GM12878 (cell line): ENCODE results near the gene CBFA2T3. TPM values are rescaled to one million over a fixed set of nuclear protein-coding genes. Genes with fewer than 3 reads are reported as not detected.

Source experiments
- ATAC-seq: fragments of 200-7000 bp; cut with Tn5 transposase; 3 replicates; pipeline ENCODE4 v1.9.1; 2020; ENCODE audit warnings: mild to moderate bottlenecking, moderate library complexity
- BruUV-seq: library from RNA; stranded (reverse); fragments of 400-500 nt; replicated peaks from 2 replicates; lab custom pipeline; 2021; lab: Mats Ljungman, UMichigan
- CTCF ChIA-PET: fragments of 300-600 bp; sonication (Branson Sonifier 250); formaldehyde crosslinking; extraction: SDS; loops from one replicate; lab custom pipeline; 2021; ENCODE audit warnings: inconsistent platforms; lab: Yijun Ruan, JAX
- POLR2A ChIA-PET: fragments of 350-600 bp; formaldehyde crosslinking; extraction: SDS; loops from one replicate; lab custom pipeline; 2021; ENCODE audit warnings: inconsistent platforms; lab: Charles Lee
- RAD21 ChIA-PET: fragments of 300-600 bp; sonication (Branson Sonifier 250); formaldehyde crosslinking; loops from one replicate; lab custom pipeline; 2023; ENCODE audit warnings: antibody characterized with exemption; ENCODE audit not compliant: unreplicated experiment; lab: Charles Lee
- SMC1A ChIA-PET: fragments of 300-600 bp; sonication (Branson Sonifier 250); formaldehyde crosslinking; loops from one replicate; lab custom pipeline; 2023; ENCODE audit not compliant: unreplicated experiment, uncharacterized antibody; lab: Charles Lee
- DNase-seq: peaks from one replicate; pipeline ENCODE4 v3.0.0-alpha.2; 2011; ENCODE audit warnings: low read depth, low spot score
- FAIRE-seq: peaks from 3 replicates; lab custom pipeline; 2011; peaks lifted over from hg19 to GRCh38; lab: Jason Lieb, UNC
- H2AFZ ChIP-seq: 2 replicates; pipeline ENCODE4 v1.6.0; 2011; ENCODE audit warnings: low read depth, low read length, control low read depth; ENCODE audit not compliant: control insufficient read depth
- H3K27ac ChIP-seq: 2 replicates; pipeline ENCODE4 v1.5.1; 2011; ENCODE audit warnings: control low read depth; ENCODE audit not compliant: control insufficient read depth, insufficient read depth
- H3K27me3 ChIP-seq, 2 experiments: replicated peaks in 1 of 2; 2 replicates each; pipeline versions ENCODE4 v1.6.0 to v1.6.1; 2011; ENCODE audit warnings: low read length in 1 of 2; ENCODE audit not compliant: control insufficient read depth in 2 of 2, insufficient read depth in 2 of 2
- H3K36me3 ChIP-seq, 2 experiments: 2 replicates each; pipeline ENCODE4 v1.5.1; 2011; ENCODE audit warnings: low read length in 1 of 2; ENCODE audit not compliant: control insufficient read depth in 2 of 2, insufficient read depth in 2 of 2
- H3K4me1 ChIP-seq: 2 replicates; pipeline ENCODE4 v1.6.1; 2011; ENCODE audit warnings: mild to moderate bottlenecking, low read length, moderate library complexity, mixed read lengths; ENCODE audit not compliant: control insufficient read depth, insufficient read depth
- H3K4me2 ChIP-seq: 2 replicates; pipeline ENCODE4 v1.6.0; 2011; ENCODE audit warnings: control low read depth; ENCODE audit not compliant: control insufficient read depth, insufficient read depth
- H3K4me3 ChIP-seq: fragments of 200-600 bp; sonication (generic); 2 replicates; pipeline ENCODE4 v1.5.1; 2016
- H3K79me2 ChIP-seq: 2 replicates; pipeline ENCODE4 v1.6.0; 2011; ENCODE audit warnings: low read length; ENCODE audit not compliant: control insufficient read depth, insufficient read depth
- H3K9ac ChIP-seq: 2 replicates; pipeline ENCODE4 v1.8.0; 2011; ENCODE audit warnings: low read length, control low read depth, mixed read lengths; ENCODE audit not compliant: control insufficient read depth, insufficient read depth
- H3K9me3 ChIP-seq: replicated peaks from 3 replicates; pipeline ENCODE4 v1.5.1; 2011; ENCODE audit warnings: mild to moderate bottlenecking, low read length; ENCODE audit not compliant: control insufficient read depth, insufficient read depth
- H4K20me1 ChIP-seq: 2 replicates; pipeline ENCODE4 v1.6.0; 2011; ENCODE audit not compliant: control insufficient read depth, insufficient read depth
- BHLHE40 ChIP-seq, 2 experiments: fragments of 450-650 bp in 1 of 2; IDR thresholded peaks; 2 replicates each; pipeline ENCODE4 v1.6.1; 2011 to 2017; ENCODE audit warnings: low read depth in 2 of 2, borderline replicate concordance in 1 of 2, improper control_type of control experiment in 1 of 2, low read length in 1 of 2, mild to moderate bottlenecking in 1 of 2
- HDGF ChIP-seq: fragments of 450-650 bp; IDR thresholded peaks from 2 replicates; pipeline ENCODE4 v1.6.1; 2016; ENCODE audit warnings: antibody characterized with exemption
- NFIC ChIP-seq: IDR thresholded peaks from 2 replicates; pipeline ENCODE4 v1.6.1; 2012; ENCODE audit warnings: low read depth, mild to moderate bottlenecking, inconsistent platforms, low read length, moderate library complexity
- PML ChIP-seq: IDR thresholded peaks from 2 replicates; pipeline ENCODE4 v1.6.1; 2012; ENCODE audit warnings: low read length, inconsistent platforms
- STAT3 ChIP-seq: IDR thresholded peaks from 2 replicates; pipeline ENCODE4 v1.6.1; 2011; ENCODE audit warnings: low read depth, low read length, improper control_type of control experiment
- TCF12 ChIP-seq: IDR thresholded peaks from 2 replicates; pipeline ENCODE4 v1.6.1; 2011; ENCODE audit warnings: low read depth, mild to moderate bottlenecking, low read length
- TCF3 ChIP-seq: IDR thresholded peaks from 2 replicates; pipeline ENCODE4 v1.6.1; 2012; ENCODE audit warnings: low read depth, mild to moderate bottlenecking, low read length, borderline replicate concordance; ENCODE audit not compliant: insufficient read depth
- WGBS: methylation state at CpG from one replicate; pipeline ENCODE4 v1.1.6; 2016; ENCODE audit warnings: low lambda C conversion rate; ENCODE audit not compliant: insufficient replicate concordance, insufficient coverage; ENCODE audit errors: missing lambda C conversion rate; 5-methylcytosine and 5-hydroxymethylcytosine counted together
- in situ Hi-C: fragments of 300-500 bp; cut with MboI; formaldehyde crosslinking; loops from 9 replicates; pipeline ENCODE4 v1.14.3; 2018; ENCODE audit warnings: mixed read lengths
- intact Hi-C: fragments of 100-400 bp; cut with micrococcal nuclease; formaldehyde crosslinking; loops from one replicate; pipeline ENCODE4 v1.14.2; 2022; ENCODE audit not compliant: unreplicated experiment
- polyA plus RNA-seq, 11 experiments: library from polyadenylated mRNA; depleted of rRNA in 4 of 11; unstranded in 6 of 11; stranded (reverse) in 5 of 11; fragments of >200 nt; fragmentation: Nextera tagmentation in 4 of 11; fragmentation: Illumina TruSeq in 1 of 11; extraction: Ambion mirVana in 4 of 11; extraction: Trizol in 1 of 11; gene quantifications; 1 replicate in 1 of 11; 2 replicates in 10 of 11; pipeline versions ENCODE4 v1.2.1 to v1.2.3, GENCODE V29; 2011 to 2016; ENCODE audit warnings: inconsistent platforms in 2 of 11, missing spikeins in 2 of 11, low read depth in 1 of 11
- total RNA-seq, 4 experiments: library from RNA; depleted of rRNA in 3 of 4; stranded (reverse); fragments of >200 nt in 3 of 4; fragmentation: Illumina TruSeq in 1 of 4; extraction: Trizol in 1 of 4; gene quantifications; 2 replicates each; pipeline versions ENCODE4 v1.2.1 to v1.2.3, GENCODE V29; 2013 to 2021
- TF ChIP-seq, protein P1 (sequence below): fragments of 450-650 bp; IDR thresholded peaks from 2 replicates; pipeline ENCODE4 v1.6.1; 2016; ENCODE audit warnings: mild to moderate bottlenecking

The CBFA2T3 gene
- total and polyA plus RNA-seq, 10 of the 15 experiments (the other 5 are each of a cell fraction or from before 2014, with no cell fraction given) = 0.69 to 42.6 (median 4.5) TPM

DNA sequence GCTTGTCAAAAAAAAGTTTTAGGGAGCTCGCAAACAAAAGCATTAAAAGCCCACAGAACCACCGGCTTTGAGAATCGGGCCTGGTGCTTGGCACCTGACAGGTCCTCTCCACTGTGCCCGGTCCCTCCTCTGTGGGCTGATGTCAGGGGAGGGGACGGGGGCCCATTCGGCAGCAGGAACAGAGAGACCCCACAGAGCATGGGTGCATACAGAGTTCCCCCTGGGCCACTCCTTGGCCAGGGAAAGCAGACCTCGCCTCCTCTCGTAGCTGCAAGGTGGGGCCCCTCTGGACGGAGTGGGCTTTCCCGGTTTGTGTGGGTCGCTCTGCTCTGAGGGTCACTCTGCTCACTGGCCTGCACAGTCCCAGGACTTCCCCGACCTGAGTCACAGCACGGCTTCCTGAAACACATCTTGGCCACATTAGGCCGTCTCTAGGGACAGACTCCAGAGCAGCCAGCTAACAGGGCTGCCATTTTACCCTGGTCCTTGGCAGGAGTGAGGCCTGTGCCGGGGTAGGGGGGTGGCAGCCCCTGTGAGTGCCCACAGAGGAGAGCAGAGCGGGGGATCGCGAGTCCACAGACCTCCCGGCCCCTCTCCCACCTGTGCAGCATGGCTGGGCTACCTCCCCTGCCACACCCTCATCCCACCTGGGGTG is 11.1 kb downstream of the CBFA2T3 start (continued):
- TF ChIP-seq STAT3 (no peak), BHLHE40 (IDR thresholded peaks at IDR 0.05; ENCODE audit: borderline replicate concordance in 1 of 2, low read depth in 2 of 2, low read length in 1 of 2) (peak in 1 of 2 experiments; percentile 8; a peak in 1 of 4 replicates)
- TF ChIP-seq, all 136 proteins: peak for 10

DNA sequence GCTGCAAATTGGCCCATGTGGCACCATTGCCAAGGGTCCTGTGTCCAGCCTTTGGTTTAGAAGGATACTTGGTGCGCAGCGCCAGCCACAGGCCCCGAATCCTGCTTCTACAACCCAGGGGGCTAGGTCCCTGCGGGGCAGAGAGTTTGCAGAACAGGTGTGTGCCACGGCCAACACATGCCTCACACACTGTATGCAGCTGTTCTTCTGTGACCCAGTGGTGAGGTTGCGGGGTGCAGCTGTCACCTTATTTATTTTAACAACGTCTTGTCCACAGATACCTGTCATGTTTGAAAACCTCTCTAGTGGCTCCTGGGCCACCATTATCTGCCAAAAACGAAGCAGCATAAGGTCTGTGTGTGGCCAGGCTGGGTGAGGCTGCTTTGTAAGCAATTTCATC is 11.6 kb downstream of the CBFA2T3 start:
- Histone ChIP-seq H3K79me2 (peaks cover 48% of the 10 kb centered on the region), H3K27ac (peak overlapping the region; percentile 48; the same call in 1 of the 2 replicates), H2AFZ (no peak overlapping the region; the same call in 1 of the 2 replicates), H3K9me3 (no peaks in the 10 kb centered on the region), H3K4me1 (peaks cover 50% of the 10 kb centered on the region), H3K9ac (no peak overlapping the region), H3K4me3 (no peak overlapping the region), H3K27me3 (no peaks in the 10 kb centered on the region; a peak in 1 of 4 replicates), H4K20me1 (no peaks in the 10 kb centered on the region), H3K4me2 (no peak overlapping the region; the same call in 1 of the 2 replicates), H3K36me3 (peaks cover 0 to 8% of the 10 kb centered on the region in 2 experiments; a peak in 2 of 4 replicates)
- ATAC-seq (no peak), DNase-seq (no peak), FAIRE-seq (no peak)
- ChIA-PET CTCF (interaction anchor here (1.3 to 1.8 kb wide), 2 partner anchors 17 to 155 kb away, joined by 3 read pairs; no protein-coding TSS in a partner anchor), SMC1A (interaction anchor here (1.0 to 1.5 kb wide), 3 partner anchors 14 to 22 kb away, joined by 3 to 4 read pairs (median 3); no protein-coding TSS in a partner anchor), RAD21 (interaction anchor here (1.4 to 1.5 kb wide), 3 partner anchors 18 to 60 kb away, joined by 3 to 5 read pairs (median 3); no protein-coding TSS in a partner anchor), POLR2A (interaction anchor here (5.2 kb wide), 1 partner anchor 13 kb away, joined by 30 read pairs; the partner anchor contains the start of gene CBFA2T3)
- in situ Hi-C loops = no loop called here
- 65% methylated on average over 8 of the region's 8 CpGs for WGBS
- intact Hi-C loops = no loop called here
- no peak for TF ChIP-seq HDGF
- TF ChIP-seq TCF12 = peak; percentile 82
- TF ChIP-seq TCF3 = peak; percentile 64; the same call in 1 of the 2 replicates
- TF ChIP-seq NFIC = no peak
- no peak for TF ChIP-seq PML
- TF ChIP-seq, protein P1, sequence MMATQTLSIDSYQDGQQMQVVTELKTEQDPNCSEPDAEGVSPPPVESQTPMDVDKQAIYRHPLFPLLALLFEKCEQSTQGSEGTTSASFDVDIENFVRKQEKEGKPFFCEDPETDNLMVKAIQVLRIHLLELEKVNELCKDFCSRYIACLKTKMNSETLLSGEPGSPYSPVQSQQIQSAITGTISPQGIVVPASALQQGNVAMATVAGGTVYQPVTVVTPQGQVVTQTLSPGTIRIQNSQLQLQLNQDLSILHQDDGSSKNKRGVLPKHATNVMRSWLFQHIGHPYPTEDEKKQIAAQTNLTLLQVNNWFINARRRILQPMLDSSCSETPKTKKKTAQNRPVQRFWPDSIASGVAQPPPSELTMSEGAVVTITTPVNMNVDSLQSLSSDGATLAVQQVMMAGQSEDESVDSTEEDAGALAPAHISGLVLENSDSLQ = no peak
- no TSS peak for BruUV-seq
